NCI-H2081 (cell line): ENCODE measurements around the gene PNP.
A peak's percentile ranks its signal among the peaks of the same experiment; 100 is the strongest.
"Not testable (repeated sequence)": the region's sequence is repeated elsewhere in the genome, so short reads cannot be mapped to it uniquely, and the experiment has no call there.

Experiments used
- DNase-seq, 2 experiments: peaks; one replicate each; lab custom pipeline; 2025; lab: John Stamatoyannopoulos, UW

Gene PNP

DNA sequence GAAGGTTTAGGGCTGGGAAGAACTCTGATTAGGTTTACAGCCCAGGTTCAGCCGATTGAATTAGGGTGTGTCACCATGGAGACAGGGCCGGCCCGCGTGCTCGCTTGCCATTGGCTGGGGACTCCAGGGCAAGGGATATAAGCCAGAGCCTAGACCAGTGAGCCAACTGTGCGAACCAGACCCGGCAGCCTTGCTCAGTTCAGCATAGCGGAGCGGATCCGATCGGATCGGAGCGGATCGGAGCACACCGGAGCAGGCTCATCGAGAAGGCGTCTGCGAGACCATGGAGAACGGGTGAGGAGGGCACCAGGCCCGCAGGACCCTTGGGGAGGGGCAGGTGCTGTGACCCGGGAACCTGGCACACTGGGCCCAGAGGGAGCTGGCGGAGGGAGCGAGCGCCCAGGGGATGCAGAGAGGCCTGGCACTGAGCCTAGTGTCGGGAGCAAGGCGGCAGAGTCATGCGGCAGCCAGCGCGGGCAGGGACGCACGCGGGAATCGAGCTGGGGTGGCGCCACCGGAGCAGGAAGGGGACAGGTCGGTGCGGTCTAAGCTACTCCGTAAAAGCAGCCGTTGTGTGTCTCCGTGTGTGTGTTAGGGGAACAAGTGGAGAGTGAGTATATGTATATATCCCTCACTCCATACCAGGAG lies at the start of gene PNP:
PNP (plus strand) TSS at position 165 of the 648 bp plus-strand sequence; CDS start at position 284, 119 bp downstream.
- DNase-seq: peak; percentile 92 to 95

- no peak for DNase-seq
These were observed 49.8 kb upstream of the PNP start for GRCh38 chr14:20419419-20419818.

- no peak for DNase-seq
These were observed 47.9 kb upstream of the PNP start for GRCh38 chr14:20421267-20421666.

DNA sequence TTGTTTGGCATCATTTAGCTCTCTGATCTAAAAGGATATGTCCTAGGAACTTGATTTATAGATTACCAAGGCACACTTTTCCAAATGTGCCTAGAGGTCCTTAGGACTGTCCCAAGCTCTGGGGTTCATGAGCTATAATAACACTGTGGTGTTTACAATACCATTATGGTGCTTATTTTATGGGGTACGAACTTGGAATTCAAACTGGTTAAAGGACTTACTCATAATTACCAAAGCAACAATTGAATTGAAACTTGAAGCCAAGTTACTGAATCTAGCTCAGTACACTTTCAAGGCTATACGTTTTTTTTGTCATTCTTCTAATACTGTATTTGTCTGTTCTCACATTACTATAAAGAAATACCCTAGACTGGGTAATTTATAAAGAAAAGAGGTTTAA lies 46.3 kb upstream of the PNP start:
- no peak for DNase-seq

DNA sequence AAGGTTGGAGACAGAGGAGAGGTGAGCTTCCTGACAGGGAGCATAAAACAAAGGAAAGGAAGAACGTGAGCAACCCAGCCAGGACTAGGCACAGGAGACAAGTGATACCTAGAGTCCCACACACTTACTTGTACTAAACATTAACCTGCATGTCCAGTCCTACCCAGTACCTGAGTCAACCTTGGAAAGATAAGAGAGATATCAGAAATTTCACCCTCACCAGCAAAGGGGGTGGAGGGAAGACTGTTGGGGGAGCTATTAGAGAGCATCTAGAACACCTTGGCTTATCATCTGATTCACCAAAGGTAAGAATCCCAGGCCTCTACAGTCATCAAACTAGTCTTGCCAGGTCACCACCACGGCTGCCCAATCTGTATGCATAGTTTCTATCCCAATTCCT lies 44.4 kb upstream of the PNP start:
- no peak for DNase-seq

DNA sequence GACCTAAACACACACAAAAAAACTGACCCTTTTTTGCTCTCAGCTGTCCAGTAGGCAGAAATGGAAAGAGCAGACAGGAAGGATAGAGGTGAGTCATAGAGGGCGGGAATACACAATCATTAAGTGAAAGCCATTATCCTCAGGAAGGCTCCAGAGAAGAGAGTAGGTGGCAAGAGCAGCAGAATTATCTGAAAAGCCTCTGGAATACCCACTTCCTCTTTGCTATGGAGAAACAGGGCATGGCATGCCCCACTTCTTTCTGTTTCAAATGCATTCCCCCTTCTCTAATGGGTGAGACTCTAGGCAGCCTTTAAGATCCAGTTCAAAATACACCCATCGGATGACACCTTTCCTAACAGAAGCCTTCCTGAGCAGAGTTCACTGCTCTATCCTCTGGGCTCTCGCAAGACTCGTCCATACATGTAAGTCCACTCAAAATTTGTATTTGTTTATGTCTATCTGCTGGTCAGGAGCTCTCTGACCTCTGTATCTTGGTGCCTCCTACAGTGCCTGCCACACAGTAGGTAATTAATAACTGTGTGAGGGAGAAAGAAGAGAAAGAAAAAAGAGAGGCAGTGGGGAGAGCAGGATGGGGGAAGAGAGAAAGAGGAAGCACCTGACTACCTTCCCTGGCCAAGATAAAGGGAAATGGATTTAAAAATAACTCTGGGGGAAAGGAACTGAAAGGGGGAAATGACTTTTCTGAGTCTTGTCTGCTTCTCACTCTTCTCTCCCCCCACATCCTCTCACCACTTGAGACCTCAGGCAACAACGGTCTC lies 41.8 kb upstream of the PNP start:
- peak in 1 of 2 experiments; percentile 6 for DNase-seq

DNA sequence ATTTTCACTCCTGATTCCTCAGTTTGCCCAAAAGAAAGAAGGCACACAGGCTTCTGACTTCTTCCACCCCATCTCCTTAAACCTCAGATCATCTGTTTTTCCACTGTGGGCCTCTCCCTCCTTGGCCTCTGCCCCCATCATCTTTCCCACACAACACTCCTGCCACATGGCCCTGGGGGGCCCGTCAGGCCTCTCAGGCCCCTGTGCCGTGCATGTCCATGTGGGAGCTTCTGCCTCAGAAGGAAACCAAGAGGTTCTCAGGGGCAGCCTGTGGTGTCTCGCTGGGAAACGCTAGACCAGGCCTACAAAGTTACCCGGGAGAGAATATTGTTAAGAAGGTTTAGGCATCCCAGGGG lies 41.2 kb upstream of the PNP start:
- DNase-seq: no peak

- DNase-seq: no peak
These were observed 40.4 kb upstream of the PNP start for GRCh38 chr14:20428802-20429201.

DNA sequence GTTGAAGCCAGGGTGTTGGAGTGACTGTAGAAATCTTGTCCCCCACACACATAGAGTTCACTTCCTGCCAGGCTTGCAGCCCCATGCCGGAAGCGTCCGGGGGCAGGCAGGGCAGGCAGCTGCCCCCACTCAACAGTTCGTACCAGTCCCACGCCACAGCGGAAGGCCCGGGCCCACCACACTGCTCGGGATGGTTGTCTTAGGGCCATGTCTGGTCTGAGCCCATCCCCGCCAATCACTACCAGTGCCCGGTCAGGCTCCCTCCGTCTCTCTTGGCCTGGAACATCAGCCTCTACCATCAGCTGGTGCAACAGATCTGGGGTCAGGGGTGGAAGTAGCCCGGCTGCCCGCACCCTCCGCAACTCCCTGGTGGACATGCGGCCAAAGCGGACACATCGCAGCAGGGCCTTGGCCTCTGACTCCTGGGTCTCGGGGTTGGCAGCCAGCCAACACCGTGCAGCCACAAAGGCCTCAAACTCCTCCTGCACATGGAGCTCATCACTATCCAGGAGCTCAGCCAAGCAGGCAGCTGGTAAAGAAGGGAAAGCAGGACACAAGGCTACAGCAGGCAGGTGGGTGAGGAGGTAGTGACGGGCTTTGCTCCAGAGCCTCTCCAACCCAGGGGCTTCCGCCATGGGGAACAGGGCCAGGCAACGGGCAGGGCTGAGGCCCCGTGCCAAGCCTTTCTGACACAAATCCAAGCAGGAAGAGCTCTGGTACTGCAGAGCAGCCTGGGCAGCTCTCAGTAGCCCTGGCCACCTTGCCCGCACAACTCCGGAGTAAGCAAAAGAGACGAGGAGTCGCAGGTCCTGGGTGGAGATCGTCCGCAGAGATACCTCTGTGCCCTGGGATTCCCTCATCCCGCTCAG lies 39.2 kb upstream of the PNP start:
- no peak for DNase-seq

DNA sequence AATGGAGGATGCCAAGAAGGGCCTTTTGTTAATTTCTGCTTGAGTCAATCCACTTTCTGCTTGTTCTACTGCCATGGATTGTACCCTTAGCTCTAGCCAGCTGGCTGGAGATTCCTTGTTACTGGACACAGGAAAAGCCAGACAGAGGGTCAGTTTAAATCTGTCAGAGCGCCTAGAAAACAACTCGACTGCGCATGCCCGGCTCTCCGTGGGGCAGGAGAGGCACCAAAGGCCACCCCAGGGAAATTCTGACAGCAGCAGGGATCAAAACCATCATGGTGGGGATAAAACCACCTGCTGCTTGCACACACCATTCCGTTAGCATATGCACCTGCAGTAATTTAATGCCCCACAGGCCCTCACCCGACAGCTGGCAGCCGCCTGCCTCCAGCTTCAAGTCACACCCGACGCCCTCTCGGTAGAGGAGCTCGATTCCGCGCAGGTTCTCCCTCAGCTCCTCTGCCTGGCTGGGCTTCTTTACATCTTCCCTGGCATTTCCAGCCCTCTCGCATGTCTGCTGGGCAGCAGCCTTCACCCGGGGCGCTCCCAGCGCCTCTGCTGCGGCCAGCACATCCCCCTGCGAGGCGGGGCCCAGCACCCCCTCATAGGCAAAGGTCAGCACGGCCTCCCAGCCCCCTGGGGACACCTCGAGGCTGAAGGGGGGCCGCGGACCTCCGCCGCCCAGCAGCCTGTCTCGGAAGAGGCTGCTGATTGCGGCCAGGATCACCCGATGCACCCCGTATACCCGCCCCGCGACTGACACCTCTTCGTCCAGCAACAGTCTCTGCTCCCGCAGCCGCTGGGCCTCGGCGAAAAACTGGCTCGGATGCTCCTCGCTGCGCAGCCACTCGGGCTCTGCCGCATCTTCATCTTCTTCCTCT lies 34.3 kb upstream of the PNP start:
- no peak for DNase-seq

GRCh38 chr14:20435582-20436362 lies 33.4 kb upstream of the PNP start, which contains the start of gene KLHL33:
TSS of gene KLHL33 (minus strand) at chr14:20436166. CDS start at chr14:20435811, 355 bp downstream.
- no peak for DNase-seq

GRCh38 chr14:20436363-20436755 lies 32.8 kb upstream of the PNP start:
- no peak for DNase-seq

GRCh38 chr14:20438664-20439063 lies 30.5 kb upstream of the PNP start:
- no peak for DNase-seq

DNA sequence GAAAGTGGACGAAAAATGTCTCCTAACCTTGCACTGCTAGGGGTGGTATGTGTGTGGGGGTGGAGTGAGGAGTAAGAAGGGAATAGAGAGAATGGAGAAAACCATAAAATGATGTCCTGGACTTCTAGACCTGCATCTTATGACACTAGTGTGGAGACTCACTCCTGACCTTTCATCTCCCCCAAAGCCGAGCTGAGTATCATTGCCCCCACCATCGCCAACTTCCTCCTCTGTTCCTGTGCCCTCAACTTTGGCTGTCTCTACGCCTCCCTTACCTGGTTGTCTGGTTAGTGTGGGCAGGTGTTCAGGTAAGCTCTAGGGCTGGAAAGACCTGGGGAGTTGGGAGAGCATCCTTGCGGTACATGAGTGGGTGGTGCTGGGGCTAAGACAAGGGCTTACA lies 28.7 kb upstream of the PNP start:
- no peak for DNase-seq

- DNase-seq: no peak
These were observed 28.3 kb upstream of the PNP start for GRCh38 chr14:20440882-20441281.

DNA sequence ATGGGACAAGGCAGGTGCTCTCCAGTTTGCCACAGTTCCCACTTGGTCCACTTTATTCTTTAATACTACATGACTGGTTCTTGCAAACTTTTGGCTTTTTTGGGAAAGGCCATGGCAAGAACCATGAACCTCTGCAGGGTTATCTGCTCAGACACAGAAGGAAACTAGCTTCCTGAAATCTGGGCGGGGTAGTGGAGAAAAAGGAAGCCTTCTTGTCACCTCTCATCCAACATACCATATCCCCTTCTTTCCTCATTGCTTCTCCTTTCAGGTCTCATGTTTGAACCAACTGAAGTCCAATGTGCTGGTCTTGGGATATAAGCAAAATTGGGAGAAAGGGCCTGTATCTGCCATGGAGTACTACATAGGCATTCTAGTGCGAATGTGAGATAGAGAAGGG lies 27.7 kb upstream of the PNP start:
- DNase-seq: no peak

DNA sequence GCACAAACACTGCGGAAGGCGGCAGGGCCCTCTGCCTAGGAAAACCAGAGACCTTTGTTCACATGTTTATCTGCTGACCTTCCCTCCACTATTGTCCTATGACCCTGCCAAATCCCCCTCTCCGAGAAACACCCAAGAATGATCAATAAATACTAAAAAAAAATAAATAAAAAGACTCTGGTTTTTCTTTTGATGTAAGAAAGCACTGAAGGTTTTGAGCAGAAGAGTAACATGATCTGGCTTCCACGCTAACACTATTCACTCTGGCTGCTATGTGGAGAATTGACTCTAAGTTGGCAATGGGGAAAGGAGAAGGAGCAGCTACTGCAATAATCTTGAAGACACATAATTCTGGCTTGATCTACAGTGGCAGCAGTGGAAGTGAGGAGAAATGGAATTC lies 25.6 kb upstream of the PNP start:
- not testable (repeated sequence) for DNase-seq

GRCh38 chr14:20446889-20447288 lies 22.3 kb upstream of the PNP start:
- DNase-seq: no peak

DNA sequence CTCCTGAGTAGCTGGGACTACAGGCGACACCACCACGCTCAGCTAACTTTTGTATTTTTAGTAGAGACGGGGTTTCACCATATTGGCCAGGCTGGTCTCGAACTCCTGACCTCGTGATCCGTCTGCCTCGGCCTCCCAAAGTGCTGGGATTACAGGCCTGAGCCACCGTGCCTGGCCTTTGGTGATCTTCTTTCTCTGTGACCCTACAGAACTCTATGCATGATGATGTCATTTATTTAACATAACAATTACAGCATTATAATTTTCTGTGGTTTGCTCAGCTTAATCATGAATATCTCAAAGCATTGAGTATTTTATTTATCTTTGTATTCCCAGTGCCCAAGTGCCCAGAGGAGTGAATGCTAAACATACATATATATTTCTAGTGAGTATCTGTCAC lies 16.4 kb upstream of the PNP start:
- not testable (repeated sequence) for DNase-seq

GRCh38 chr14:20454516-20455354 lies 14.5 kb upstream of the PNP start, which contains the start of the genes APEX1 and OSGEP:
TSS of gene APEX1 (plus strand) at chr14:20455226. CDS start at chr14:20455646, 420 bp downstream.
TSS of gene OSGEP (minus strand) at chr14:20454812. CDS start at chr14:20454683, 129 bp downstream.
- DNase-seq: peak; percentile 98 to 99
